Testis (tissue), 3 donors: ENCODE results near the gene KIFAP3. TPM values are rescaled to one million over a fixed set of nuclear protein-coding genes. Genes with fewer than 3 reads are reported as not detected.
A peak's percentile ranks its signal among the peaks of the same experiment; 100 is the strongest.
"Not testable (repeated sequence)": the region's sequence is repeated elsewhere in the genome, so short reads cannot be mapped to it uniquely, and the experiment has no call there.

Source experiments
- DNase-seq: peaks from one replicate; pipeline ENCODE4 v3.0.0-alpha.2; 2019
- H3K27ac ChIP-seq, 2 donors: fragments of 200-600 bp; sonication (generic); one replicate each; pipeline ENCODE4 v1.5.1; 2019
- H3K27me3 ChIP-seq: fragments of 200-600 bp; sonication (generic); one replicate; pipeline ENCODE4 v1.5.1; 2019
- H3K36me3 ChIP-seq: fragments of 200-600 bp; sonication (generic); one replicate; pipeline ENCODE4 v1.5.1; 2017; ENCODE audit warnings: low read depth; ENCODE audit errors: missing control alignments
- H3K4me1 ChIP-seq: fragments of 200-600 bp; sonication (generic); one replicate; pipeline ENCODE4 v1.5.1; 2019
- H3K4me3 ChIP-seq, 2 donors: fragments of 200-600 bp; sonication (generic); one replicate each; pipeline ENCODE4 v1.5.1; 2017 to 2019
- H3K9me3 ChIP-seq: fragments of 200-600 bp; sonication (generic); one replicate; pipeline ENCODE4 v1.5.1; 2017
- POLR2A ChIP-seq: fragments of 450-650 bp; IDR thresholded peaks from one replicate; pipeline ENCODE4 v1.6.1; 2017; ENCODE audit warnings: antibody characterized with exemption, mild to moderate bottlenecking, moderate library complexity
- WGBS, 2 donors: methylation state at CpG; one replicate each; pipeline ENCODE4 v1.1.5; 2018; 5-methylcytosine and 5-hydroxymethylcytosine counted together
- intact Hi-C: fragments of 100-400 bp; cut with DNase I; formaldehyde crosslinking; loops from one replicate; pipeline ENCODE4 v1.15.1; 2023; ENCODE audit warnings: low total_unique reads
- polyA plus RNA-seq: library from polyadenylated mRNA; stranded (reverse); fragments of 350-450 nt; fragmentation: Illumina TruSeq; extraction: RNeasy Lipid Tissue Mini Kit (QIAGEN cat#74804); gene quantifications from one replicate; pipeline ENCODE4 v1.2.3, GENCODE V29; 2014; ENCODE audit warnings: low read depth, low replicate concordance; ENCODE audit not compliant: insufficient read depth
- total RNA-seq, 2 donors: library from RNA; depleted of rRNA; stranded (reverse); fragments of >200 nt; gene quantifications; one replicate each; pipeline ENCODE4 v1.2.3, GENCODE V29; 2016
- TF ChIP-seq, protein P1 (sequence below), 3 experiments: fragments of 450-650 bp in 2 of 3; fragments of 200-600 bp in 1 of 3; sonication (generic) in 1 of 3; IDR thresholded peaks; one replicate each; pipeline ENCODE4 v1.5.1; 2016 to 2019; ENCODE audit warnings: antibody characterized with exemption in 3 of 3, mild to moderate bottlenecking in 2 of 3, moderate library complexity in 1 of 3

The KIFAP3 gene
- total and polyA plus RNA-seq, 3 donors from 2014 or later, result 52.9 to 80.8 (median 60.6) TPM

DNA sequence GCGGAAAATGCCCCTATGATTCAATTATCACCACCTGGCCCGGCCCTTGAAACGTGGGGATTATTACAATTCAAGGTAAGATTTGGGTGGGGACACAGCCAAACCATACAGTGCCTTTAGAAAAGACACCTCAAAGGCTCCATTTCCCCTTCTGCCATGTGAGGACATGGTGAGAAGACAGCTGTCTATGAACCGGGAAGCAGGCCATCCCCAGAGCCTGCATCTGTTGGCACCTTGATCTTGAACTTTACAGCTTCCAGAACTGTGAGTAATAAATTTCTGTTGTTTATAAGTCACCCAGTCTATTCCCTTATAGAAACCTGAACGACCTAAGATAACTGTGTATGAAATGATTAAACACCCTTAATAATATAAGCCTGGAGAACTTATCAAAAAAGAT, 61.6 kb downstream of the KIFAP3 start:
- H3K27me3 ChIP-seq, result no peaks in the 10 kb centered on the region
- H3K4me1 ChIP-seq, result no peaks in the 10 kb centered on the region
- intact Hi-C loops, result no loop called here
- 87 to 93% methylated on average over 5 of the region's 5 CpGs for WGBS, 2 donors
- DNase-seq, result no peak
- no peak overlapping the region for H3K4me3 ChIP-seq
- H3K9me3 ChIP-seq, result no peaks in the 10 kb centered on the region
- no peak overlapping the region for H3K27ac ChIP-seq
- TF ChIP-seq, protein P1, sequence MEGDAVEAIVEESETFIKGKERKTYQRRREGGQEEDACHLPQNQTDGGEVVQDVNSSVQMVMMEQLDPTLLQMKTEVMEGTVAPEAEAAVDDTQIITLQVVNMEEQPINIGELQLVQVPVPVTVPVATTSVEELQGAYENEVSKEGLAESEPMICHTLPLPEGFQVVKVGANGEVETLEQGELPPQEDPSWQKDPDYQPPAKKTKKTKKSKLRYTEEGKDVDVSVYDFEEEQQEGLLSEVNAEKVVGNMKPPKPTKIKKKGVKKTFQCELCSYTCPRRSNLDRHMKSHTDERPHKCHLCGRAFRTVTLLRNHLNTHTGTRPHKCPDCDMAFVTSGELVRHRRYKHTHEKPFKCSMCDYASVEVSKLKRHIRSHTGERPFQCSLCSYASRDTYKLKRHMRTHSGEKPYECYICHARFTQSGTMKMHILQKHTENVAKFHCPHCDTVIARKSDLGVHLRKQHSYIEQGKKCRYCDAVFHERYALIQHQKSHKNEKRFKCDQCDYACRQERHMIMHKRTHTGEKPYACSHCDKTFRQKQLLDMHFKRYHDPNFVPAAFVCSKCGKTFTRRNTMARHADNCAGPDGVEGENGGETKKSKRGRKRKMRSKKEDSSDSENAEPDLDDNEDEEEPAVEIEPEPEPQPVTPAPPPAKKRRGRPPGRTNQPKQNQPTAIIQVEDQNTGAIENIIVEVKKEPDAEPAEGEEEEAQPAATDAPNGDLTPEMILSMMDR (IDR thresholded peaks at IDR 0.05), result no peak
- TF ChIP-seq POLR2A, result no peak
- H3K36me3 ChIP-seq, result no peaks in the 10 kb centered on the region

DNA sequence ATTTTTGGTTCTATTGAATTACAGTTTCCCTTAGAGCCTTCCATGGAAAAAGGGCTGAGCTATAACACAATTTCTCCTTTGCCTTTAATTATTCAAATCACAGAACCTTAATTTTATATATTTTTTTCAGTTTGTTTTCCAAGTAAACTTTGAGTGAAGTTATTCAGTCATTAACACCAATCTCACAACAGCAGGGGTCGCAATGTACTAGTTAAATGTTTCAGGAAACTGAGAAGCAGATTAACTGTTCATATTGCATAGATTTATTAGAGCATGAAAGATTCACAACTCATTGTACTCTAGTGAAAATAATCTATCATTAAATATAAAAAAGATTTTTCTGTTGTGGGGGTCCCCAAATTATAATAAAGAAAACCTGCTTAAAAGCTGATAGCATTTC, 64.1 kb downstream of the KIFAP3 start:
- TF ChIP-seq, protein P1 (IDR thresholded peaks at IDR 0.05), result peak in 1 of 3 experiments; percentile 41
- TF ChIP-seq POLR2A, result no peak
- intact Hi-C loops, result no loop called here

GRCh38 chr1:170009551-170009950, 64.9 kb downstream of the KIFAP3 start:
- H3K27ac ChIP-seq, result no peak overlapping the region
- 86 to 88% methylated on average over 2 of the region's 2 CpGs for WGBS, 2 donors
- intact Hi-C loops, result no loop called here
- TF ChIP-seq POLR2A, result no peak
- H3K9me3 ChIP-seq, result no peaks in the 10 kb centered on the region
- H3K36me3 ChIP-seq, result no peaks in the 10 kb centered on the region
- no peak overlapping the region for H3K4me3 ChIP-seq
- no peaks in the 10 kb centered on the region for H3K4me1 ChIP-seq
- no peaks in the 10 kb centered on the region for H3K27me3 ChIP-seq
- DNase-seq, result no peak

More for the DNA sequence above, 64.1 kb downstream of the KIFAP3 start:
- H3K9me3 ChIP-seq, result no peaks in the 10 kb centered on the region
- no peaks in the 10 kb centered on the region for H3K4me1 ChIP-seq
- no peaks in the 10 kb centered on the region for H3K36me3 ChIP-seq
- WGBS, 2 donors, result 50% methylated on average over 1 of the region's 1 CpG
- DNase-seq, result peak; percentile 77
- H3K27me3 ChIP-seq, result no peaks in the 10 kb centered on the region
- no peak overlapping the region for H3K4me3 ChIP-seq
- H3K27ac ChIP-seq, result no peak overlapping the region

DNA sequence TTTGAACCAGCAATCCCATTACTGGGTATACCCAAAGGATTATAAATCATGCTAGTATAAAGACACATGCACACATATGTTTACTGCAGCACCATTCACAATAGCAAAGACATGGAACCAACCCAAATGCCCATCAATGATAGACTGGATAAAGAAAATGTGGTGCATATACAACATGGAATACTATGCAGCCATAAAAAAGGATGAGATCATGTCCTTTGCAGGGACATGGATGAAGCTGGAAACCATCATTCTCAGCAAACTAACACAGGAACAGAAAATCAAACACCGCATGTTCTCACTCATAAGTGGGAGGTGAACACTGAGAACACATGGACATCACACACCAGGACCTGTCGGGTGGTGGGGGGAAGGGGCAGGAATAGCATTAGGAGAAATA, 65.8 kb downstream of the KIFAP3 start:
- 96 to 100% methylated on average over 2 of the region's 2 CpGs for WGBS, 2 donors

GRCh38 chr1:170003270-170003835, 71.1 kb downstream of the KIFAP3 start:
- H3K27me3 ChIP-seq, H3K4me1 ChIP-seq, DNase-seq, H3K9me3 ChIP-seq, H3K4me3 ChIP-seq, intact Hi-C loops, H3K27ac ChIP-seq, H3K36me3 ChIP-seq: not testable (repeated sequence)
- WGBS, 2 donors, result 81 to 90% methylated on average over 7 of the region's 7 CpGs

More for the DNA sequence above, 65.8 kb downstream of the KIFAP3 start:
- H3K4me3 ChIP-seq, intact Hi-C loops, H3K27ac ChIP-seq, H3K36me3 ChIP-seq, H3K27me3 ChIP-seq, H3K4me1 ChIP-seq, H3K9me3 ChIP-seq, DNase-seq: not testable (repeated sequence)

DNA sequence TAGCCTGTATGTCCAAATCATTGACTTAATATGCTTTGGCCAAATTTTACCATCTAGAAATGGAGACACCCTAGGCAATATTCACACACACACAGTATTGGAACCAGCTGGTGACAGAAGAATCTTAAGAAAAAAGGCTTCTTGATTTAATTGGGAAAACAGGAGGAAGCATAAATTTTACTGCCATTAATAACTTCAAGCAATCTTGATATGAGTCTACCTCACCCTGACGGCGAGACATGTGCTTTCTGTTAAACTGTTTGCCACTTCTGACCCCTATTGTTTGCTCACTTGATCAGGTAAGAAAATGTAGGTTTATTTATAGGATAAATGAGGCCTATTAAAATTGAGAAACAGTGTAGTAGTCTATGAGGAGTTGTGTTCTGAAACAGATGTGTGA, 73.2 kb downstream of the KIFAP3 start:
- no peak overlapping the region for H3K4me3 ChIP-seq
- H3K9me3 ChIP-seq, result no peaks in the 10 kb centered on the region
- 87 to 90% methylated on average over 2 of the region's 2 CpGs for WGBS, 2 donors
- no peaks in the 10 kb centered on the region for H3K4me1 ChIP-seq
- H3K27ac ChIP-seq, result no peak overlapping the region
- H3K27me3 ChIP-seq, result no peaks in the 10 kb centered on the region
- H3K36me3 ChIP-seq, result no peaks in the 10 kb centered on the region
- no peak for DNase-seq
- TF ChIP-seq, protein P1 (IDR thresholded peaks at IDR 0.05), result no peak
- no peak for TF ChIP-seq POLR2A
- intact Hi-C loops, result no loop called here
